Pancreas (tissue), 10 donors: Measurements from ENCODE around the gene ZNF652. TPM values are rescaled to one million over a fixed set of nuclear protein-coding genes. Genes with fewer than 3 reads are reported as not detected.
"Not testable (repeated sequence)": the region's sequence is repeated elsewhere in the genome, so short reads cannot be mapped to it uniquely, and the experiment has no call there.

Experiments
- ATAC-seq, 4 donors: fragments of 200-7000 bp; cut with Tn5 transposase; one replicate each; pipeline versions ENCODE4 v1.8.0 to v1.9.1; 2020; ENCODE audit warnings: mild to moderate bottlenecking in 4 of 4, moderate library complexity in 4 of 4
- DNase-seq, 6 donors: peaks; one replicate each; pipeline ENCODE4 v3.0.0-alpha.2; 2020
- FAIRE-seq: peaks from 2 replicates; lab custom pipeline; 2012; peaks lifted over from hg19 to GRCh38; lab: Jason Lieb, UNC
- H3K27ac ChIP-seq, 4 donors: fragments of 200-600 bp; sonication (generic); 1 replicate in 3 of 4; 2 replicates in 1 of 4; pipeline versions ENCODE4 v1.5.0 to v1.8.0; 2020
- H3K27me3 ChIP-seq, 4 donors: fragments of 200-600 bp; one replicate each; pipeline ENCODE4 v1.8.0; 2021
- H3K36me3 ChIP-seq, 3 donors: fragments of 200-600 bp; sonication (generic) in 1 of 3; one replicate each; pipeline versions ENCODE4 v1.5.0 to v1.8.0; 2020 to 2021
- H3K4me1 ChIP-seq, 3 donors: fragments of 200-600 bp; one replicate each; pipeline ENCODE4 v1.8.0; 2021
- H3K4me3 ChIP-seq, 4 donors: fragments of 200-600 bp; sonication (generic) in 2 of 4; one replicate each; pipeline versions ENCODE4 v1.5.0 to v1.8.0; 2020 to 2021
- H3K9me3 ChIP-seq, 4 donors: fragments of 200-600 bp; one replicate each; pipeline ENCODE4 v1.8.0; 2021
- CTCF ChIP-seq, 4 donors: fragments of 200-600 bp; sonication (generic) in 3 of 4; IDR thresholded peaks; one replicate each; pipeline versions ENCODE4 v1.5.0 to v1.8.0; 2021; ENCODE audit warnings: antibody characterized with exemption in 4 of 4
- WGBS, 2 donors: extraction: QIAGEN DNeasy Blood & Tissue Kit; methylation state at CpG; one replicate each; pipeline ENCODE4 v1.1.7; 2013; 5-methylcytosine and 5-hydroxymethylcytosine counted together
- intact Hi-C, 3 donors: fragments of 100-400 bp; cut with DNase I; formaldehyde crosslinking; loops; one replicate each; pipeline versions ENCODE4 v1.11.1 to v1.14.2; 2022
- polyA plus RNA-seq, 2 donors: library from polyadenylated mRNA; stranded (reverse); fragments of 200-250 nt; gene quantifications; one replicate each; pipeline ENCODE4 v1.2.3, GENCODE V29; 2013
- total RNA-seq, 6 donors: library from RNA; stranded (reverse); fragmentation: NEBNext Ultra II Directional in 4 of 6; extraction: Animal tissue kit (Norgen Biotek cat#: 25700) in 4 of 6; gene quantifications; one replicate each; pipeline versions ENCODE4 v1.2.1 to v1.2.4, GENCODE V29; 2021 to 2023
- donor health status: healthy with polysubstance abuse.
- donor health status: DM: no; HTN: no; CAD: no; lungs with moderate emphysema.
- donor health status: DM: no; HTN: no; CAD: no.
- donor health status: control.
- donor health status: control.
- donor health status: Bipolar disorder and iron deficiency.
- donor health status: DM: yes; HTN: yes; CAD: no.
- donor health status: DM: no; HTN: no; CAD: no.
- donor health status: DM: no; HTN: no; CAD: no.
- donor health status: DM: yes; HTN: yes; CAD: no.

ZNF652 gene
- total and polyA plus RNA-seq, 8 donors, result 16.8 to 32.4 (median 20.5) TPM

GRCh38 chr17:49291929-49292328 lies 70.1 kb downstream of the ZNF652 start:
- H3K9me3 ChIP-seq, result no peaks in the 10 kb centered on the region
- no peak for TF ChIP-seq CTCF (IDR thresholded peaks at IDR 0.05)
- FAIRE-seq, result no peak
- ATAC-seq, result no peak
- H3K4me1 ChIP-seq, result no peaks in the 10 kb centered on the region
- no peaks in the 10 kb centered on the region for H3K27me3 ChIP-seq
- peaks cover 0 to 8% (median 0%) of the 10 kb centered on the region in 3 donors for H3K36me3 ChIP-seq
- DNase-seq, result no peak
- intact Hi-C loops, result no loop called here
- H3K27ac ChIP-seq, result no peak overlapping the region
- no peak overlapping the region for H3K4me3 ChIP-seq

- DNase-seq (no peak), ATAC-seq (no peak), FAIRE-seq (no peak)
- intact Hi-C loops, result no loop called here
- Histone ChIP-seq H3K9me3 (no peaks in the 10 kb centered on the region), H3K4me1 (no peaks in the 10 kb centered on the region), H3K27me3 (no peaks in the 10 kb centered on the region), H3K4me3 (no peak overlapping the region), H3K27ac (no peak overlapping the region), H3K36me3 (peaks cover 0 to 8% (median 0%) of the 10 kb centered on the region in 3 donors)
- TF ChIP-seq CTCF (IDR thresholded peaks at IDR 0.05), result peak in 2 of 4 donors; percentile 33 to 51
- WGBS, 2 donors, result 66 to 70% methylated on average over 4 of the region's 4 CpGs
Measured at GRCh38 chr17:49290690-49291359, 71.2 kb downstream of the ZNF652 start.

GRCh38 chr17:49288388-49288787 lies 73.7 kb downstream of the ZNF652 start:
- H3K4me1 ChIP-seq, result no peaks in the 10 kb centered on the region
- no peaks in the 10 kb centered on the region for H3K9me3 ChIP-seq
- no peaks in the 10 kb centered on the region for H3K27me3 ChIP-seq
- ATAC-seq (no peak), FAIRE-seq (no peak), DNase-seq (no peak)
- H3K27ac ChIP-seq, result no peak overlapping the region
- intact Hi-C loops, result no loop called here
- no peak for TF ChIP-seq CTCF (IDR thresholded peaks at IDR 0.05)
- peaks cover 0 to 8% (median 0%) of the 10 kb centered on the region in 3 donors for H3K36me3 ChIP-seq
- WGBS, 2 donors, result 90 to 91% methylated on average over 1 of the region's 1 CpG
- H3K4me3 ChIP-seq, result no peak overlapping the region

- Histone ChIP-seq H3K9me3 (no peaks in the 10 kb centered on the region), H3K4me3 (no peak overlapping the region), H3K27me3 (no peaks in the 10 kb centered on the region), H3K4me1 (no peaks in the 10 kb centered on the region), H3K36me3 (peaks cover 0 to 8% (median 0%) of the 10 kb centered on the region in 3 donors), H3K27ac (no peak overlapping the region)
- intact Hi-C loops, result no loop called here
- no peak for TF ChIP-seq CTCF (IDR thresholded peaks at IDR 0.05)
- no peak for ATAC-seq
- no peak for DNase-seq
- FAIRE-seq, result no peak
- WGBS, 2 donors, result 97 to 98% methylated on average over 11 of the region's 11 CpGs
Measured at GRCh38 chr17:49287481-49287880, 74.6 kb downstream of the ZNF652 start.

- H3K4me1 ChIP-seq, FAIRE-seq, H3K9me3 ChIP-seq, H3K27ac ChIP-seq, ATAC-seq, DNase-seq, H3K36me3 ChIP-seq, H3K4me3 ChIP-seq, intact Hi-C loops, H3K27me3 ChIP-seq: not testable (repeated sequence)
- 87 to 96% methylated on average over 23 to 24 of the region's 24 CpGs for WGBS, 2 donors
Measured at GRCh38 chr17:49286261-49286973, 75.6 kb downstream of the ZNF652 start.
